ENCODE measurements around the gene ZNF816. TPM values are rescaled to one million over a fixed set of nuclear protein-coding genes. Genes with fewer than 3 reads are reported as not detected.

ZNF816 gene
- total RNA-seq (2022) = 5.4 and 5.5 TPM in 2 replicates
- percentile 65 among the genes with signal in this experiment for Bru-seq, nascent RNA
- percentile 63 among the genes with signal in this experiment for BruChase-seq, experiment 1, labeled RNA remaining after a 6-hour chase
- BruChase-seq, experiment 2, labeled RNA remaining after a 2-hour chase = percentile 76 among the genes with signal in this experiment
- long read RNA-seq, partial matches to known transcripts = 0 of 13 reads
- long read RNA-seq, other reads (novel, unspliced or antisense) = 5 of 13 reads

GRCh38 chr19:52962394-52963246 lies at the start of gene ZNF816:
Gene ZNF816, minus strand, starts transcription at chr19:52962881. Its CDS starts 6,792 bp downstream, at chr19:52956089.
- peak; percentile 95 for DNase-seq (ENCODE audit: unreplicated experiment)
- no peaks in the 10 kb centered on the region for H3K27me3 Mint-ChIP-seq (ENCODE audit: insufficient read depth, unreplicated experiment)
- H3K4me3 Mint-ChIP-seq (ENCODE audit: unreplicated experiment) = peak within 1 kb of the TSS; percentile 95
- no TSS peak for BruUV-seq (replicated peaks)
- H3K36me3 Mint-ChIP-seq (ENCODE audit: insufficient read depth, unreplicated experiment) = no peaks in the 10 kb centered on the region
- ChIA-PET POLR2A (interaction anchor here (0.6 to 2.4 kb wide), 11 partner anchors 10 to 874 kb away, joined by 3 to 22 read pairs (median 3); no protein-coding TSS in a partner anchor), CTCF (interaction anchor here (0.9 kb wide), 1 partner anchor 10 kb away, joined by 3 read pairs; no protein-coding TSS in a partner anchor)
- H3K27ac Mint-ChIP-seq (ENCODE audit: low read depth, unreplicated experiment) = peak within 1 kb of the TSS; percentile 87
- TF ChIP-seq, protein P1, sequence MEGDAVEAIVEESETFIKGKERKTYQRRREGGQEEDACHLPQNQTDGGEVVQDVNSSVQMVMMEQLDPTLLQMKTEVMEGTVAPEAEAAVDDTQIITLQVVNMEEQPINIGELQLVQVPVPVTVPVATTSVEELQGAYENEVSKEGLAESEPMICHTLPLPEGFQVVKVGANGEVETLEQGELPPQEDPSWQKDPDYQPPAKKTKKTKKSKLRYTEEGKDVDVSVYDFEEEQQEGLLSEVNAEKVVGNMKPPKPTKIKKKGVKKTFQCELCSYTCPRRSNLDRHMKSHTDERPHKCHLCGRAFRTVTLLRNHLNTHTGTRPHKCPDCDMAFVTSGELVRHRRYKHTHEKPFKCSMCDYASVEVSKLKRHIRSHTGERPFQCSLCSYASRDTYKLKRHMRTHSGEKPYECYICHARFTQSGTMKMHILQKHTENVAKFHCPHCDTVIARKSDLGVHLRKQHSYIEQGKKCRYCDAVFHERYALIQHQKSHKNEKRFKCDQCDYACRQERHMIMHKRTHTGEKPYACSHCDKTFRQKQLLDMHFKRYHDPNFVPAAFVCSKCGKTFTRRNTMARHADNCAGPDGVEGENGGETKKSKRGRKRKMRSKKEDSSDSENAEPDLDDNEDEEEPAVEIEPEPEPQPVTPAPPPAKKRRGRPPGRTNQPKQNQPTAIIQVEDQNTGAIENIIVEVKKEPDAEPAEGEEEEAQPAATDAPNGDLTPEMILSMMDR (IDR thresholded peaks at IDR 0.05; ENCODE audit: unreplicated experiment) = no peak
- H3K4me1 Mint-ChIP-seq (ENCODE audit: insufficient read depth, unreplicated experiment) = no peaks in the 10 kb centered on the region
- H3K9me3 Mint-ChIP-seq (ENCODE audit: unreplicated experiment) = no peaks in the 10 kb centered on the region
- intact Hi-C loops (cut with micrococcal nuclease) = loop anchor here (2.0 to 5.0 kb wide), 3 partner anchors 20 to 140 kb away; partner anchors contain the start of genes ZNF160 and ZNF888

GRCh38 chr19:53012006-53012405 lies 49.3 kb upstream of the ZNF816 start:
- peaks cover 20% of the 10 kb centered on the region for H3K9me3 Mint-ChIP-seq (ENCODE audit: unreplicated experiment)
- DNase-seq (ENCODE audit: unreplicated experiment) = no peak
- intact Hi-C loops (cut with micrococcal nuclease) = no loop called here
- no peaks in the 10 kb centered on the region for H3K27me3 Mint-ChIP-seq (ENCODE audit: insufficient read depth, unreplicated experiment)
- ChIA-PET POLR2A (no interaction called here), CTCF (no interaction called here)
- no peak overlapping the region for H3K27ac Mint-ChIP-seq (ENCODE audit: low read depth, unreplicated experiment)
- BruUV-seq (replicated peaks) = no TSS peak
- H3K4me3 Mint-ChIP-seq (ENCODE audit: unreplicated experiment) = no peak overlapping the region
- TF ChIP-seq, protein P1 (IDR thresholded peaks at IDR 0.05; ENCODE audit: unreplicated experiment) = no peak
- no peaks in the 10 kb centered on the region for H3K4me1 Mint-ChIP-seq (ENCODE audit: insufficient read depth, unreplicated experiment)
- no peaks in the 10 kb centered on the region for H3K36me3 Mint-ChIP-seq (ENCODE audit: insufficient read depth, unreplicated experiment)

GRCh38 chr19:53010494-53010893 lies 47.8 kb upstream of the ZNF816 start:
- POLR2A ChIA-PET = interaction anchor here (0.7 kb wide), 1 partner anchor 17 kb away, joined by 3 read pairs; no protein-coding TSS in a partner anchor
- CTCF ChIA-PET = interaction anchor here (0.6 kb wide), 1 partner anchor 10 kb away, joined by 3 read pairs; no protein-coding TSS in a partner anchor
- Mint-ChIP-seq H3K4me3 (ENCODE audit: unreplicated experiment) (no peak overlapping the region), H3K27ac (ENCODE audit: low read depth, unreplicated experiment) (no peak overlapping the region), H3K36me3 (ENCODE audit: insufficient read depth, unreplicated experiment) (no peaks in the 10 kb centered on the region), H3K27me3 (ENCODE audit: insufficient read depth, unreplicated experiment) (no peaks in the 10 kb centered on the region), H3K4me1 (ENCODE audit: insufficient read depth, unreplicated experiment) (no peaks in the 10 kb centered on the region), H3K9me3 (ENCODE audit: unreplicated experiment) (peaks cover 13% of the 10 kb centered on the region)
- no TSS peak for BruUV-seq (replicated peaks)
- DNase-seq (ENCODE audit: unreplicated experiment) = no peak
- TF ChIP-seq, protein P1 (IDR thresholded peaks at IDR 0.05; ENCODE audit: unreplicated experiment) = no peak
- intact Hi-C loops (cut with micrococcal nuclease) = no loop called here
